ENCODE results near the gene MS4A18.

GRCh38 chr11:60791153-60791933 is 66.8 kb downstream of the MS4A18 start:
- TF ChIP-seq POLR2A (IDR thresholded peaks at IDR 0.05): no peak
- no peak for TF ChIP-seq CTCF (IDR thresholded peaks at IDR 0.05)

Measured in adrenal gland (tissue), 5 donors.